H1 (cell line): ENCODE data around the gene PSKH1. TPM values are rescaled to one million over a fixed set of nuclear protein-coding genes. Genes with fewer than 3 reads are reported as not detected.

Experiments
- CTCF ChIA-PET: fragments of 300-600 bp; sonication (Branson Sonifier 250); formaldehyde crosslinking; loops from one replicate; lab custom pipeline; 2021; ENCODE audit not compliant: partially characterized antibody; lab: Charles Lee
- POLR2A ChIA-PET: fragments of 300-600 bp; sonication (Branson Sonifier 250); formaldehyde crosslinking; loops from one replicate; lab custom pipeline; 2021; ENCODE audit warnings: inconsistent platforms; ENCODE audit not compliant: partially characterized antibody; lab: Charles Lee
- DNase-seq, 2 experiments: peaks; one replicate each; pipeline versions ENCODE4 v3.0.0 to v3.0.0-alpha.2; 2010 to 2022; ENCODE audit warnings: low spot score in 2 of 2, low read depth in 1 of 2, mixed read lengths in 1 of 2
- FAIRE-seq: peaks from 2 replicates; lab custom pipeline; 2011; peaks lifted over from hg19 to GRCh38; lab: Jason Lieb, UNC
- H2AFZ ChIP-seq: 2 replicates; pipeline ENCODE4 v1.8.1; 2012; ENCODE audit warnings: low read length, inconsistent platforms
- H2AK5ac ChIP-seq: 2 replicates; pipeline ENCODE4 v1.6.1; 2013; ENCODE audit warnings: low read depth, low read length
- H2BK120ac ChIP-seq: replicated peaks from 2 replicates; pipeline ENCODE3; 2013; ENCODE audit warnings: low read depth, low read length, inconsistent platforms
- H2BK12ac ChIP-seq: 2 replicates; pipeline ENCODE4 v1.6.1; 2013; ENCODE audit warnings: low read depth, low read length
- H2BK15ac ChIP-seq: 2 replicates; pipeline ENCODE4 v1.6.1; 2013; ENCODE audit warnings: low read length
- H2BK20ac ChIP-seq: 2 replicates; pipeline ENCODE4 v1.6.1; 2013; ENCODE audit warnings: low read length
- H2BK5ac ChIP-seq: 2 replicates; pipeline ENCODE4 v1.6.1; 2013; ENCODE audit warnings: low read depth, low read length
- H3K14ac ChIP-seq: 2 replicates; pipeline ENCODE4 v1.6.1; 2013; ENCODE audit warnings: inconsistent platforms; ENCODE audit not compliant: insufficient read length
- H3K18ac ChIP-seq: 2 replicates; pipeline ENCODE4 v1.6.1; 2013; ENCODE audit warnings: low read length; ENCODE audit errors: extremely low read depth
- H3K23ac ChIP-seq: 2 replicates; pipeline ENCODE4 v1.6.1; 2013; ENCODE audit warnings: inconsistent platforms; ENCODE audit not compliant: insufficient read length
- H3K23me2 ChIP-seq: 2 replicates; pipeline ENCODE4 v1.6.1; 2013; ENCODE audit warnings: low read depth, low read length
- H3K27ac ChIP-seq: 2 replicates; pipeline ENCODE4 v1.6.1; 2011; ENCODE audit warnings: low read depth, low read length, inconsistent platforms
- H3K27me3 ChIP-seq, 4 experiments: replicated peaks in 1 of 4; 1 replicate in 1 of 4; 2 replicates in 3 of 4; pipeline versions ENCODE4 v1.6.1 to v1.8.1; 2011 to 2013; ENCODE audit warnings: low read length in 3 of 4, mild to moderate bottlenecking in 3 of 4, inconsistent platforms in 2 of 4, mixed read lengths in 2 of 4, moderate library complexity in 1 of 4; ENCODE audit not compliant: control insufficient read depth in 3 of 4, insufficient read depth in 3 of 4; ENCODE audit errors: extremely low read depth in 1 of 4
- H3K36me3 ChIP-seq, 4 experiments: 2 replicates each; pipeline versions ENCODE4 v1.6.1 to v1.8.1; 2011 to 2013; ENCODE audit warnings: mild to moderate bottlenecking in 4 of 4, low read length in 3 of 4, moderate library complexity in 2 of 4, control low read depth in 1 of 4, inconsistent platforms in 1 of 4; ENCODE audit not compliant: insufficient read depth in 4 of 4, control insufficient read depth in 2 of 4
- H3K4ac ChIP-seq: replicated peaks from 2 replicates; pipeline ENCODE3; 2013; ENCODE audit warnings: low read length, low read depth, mixed read lengths, inconsistent platforms; ENCODE audit not compliant: insufficient read length
- H3K4me1 ChIP-seq, 4 experiments: replicated peaks in 1 of 4; 1 replicate in 1 of 4; 2 replicates in 3 of 4; pipeline versions ENCODE4 v1.6.1 to v1.8.1; 2011 to 2013; ENCODE audit warnings: low read length in 3 of 4, inconsistent platforms in 2 of 4, mixed read lengths in 1 of 4; ENCODE audit not compliant: insufficient read depth in 4 of 4, control insufficient read depth in 3 of 4
- H3K4me2 ChIP-seq, 2 experiments: 2 replicates each; pipeline versions ENCODE4 v1.6.1 to v1.8.1; 2011 to 2013; ENCODE audit warnings: low read depth in 2 of 2, low read length in 2 of 2, control low read depth in 1 of 2, inconsistent platforms in 1 of 2, mild to moderate bottlenecking in 1 of 2; ENCODE audit not compliant: insufficient read depth in 1 of 2
- H3K4me3 ChIP-seq, 4 experiments: fragments of 200-600, 300-600 bp in 1 of 4; sonication (generic), shearing (Covaris generic), sonication (Bioruptor Twin) in 1 of 4; 2 replicates each; pipeline versions ENCODE4 v1.5.1 to v1.8.1; 2011 to 2016; ENCODE audit warnings: low read length in 4 of 4, low read depth in 3 of 4, control low read depth in 2 of 4, inconsistent platforms in 2 of 4, mild to moderate bottlenecking in 2 of 4, mixed read lengths in 1 of 4, moderate library complexity in 1 of 4; ENCODE audit not compliant: insufficient read depth in 2 of 4; ENCODE audit errors: extremely low read depth in 1 of 4
- H3K56ac ChIP-seq: replicated peaks from 2 replicates; pipeline ENCODE3; 2013; ENCODE audit warnings: low read depth, mild to moderate bottlenecking, mixed read lengths, low read length, inconsistent platforms; ENCODE audit not compliant: insufficient read length
- H3K79me1 ChIP-seq: 2 replicates; pipeline ENCODE4 v1.6.1; 2013; ENCODE audit warnings: low read depth, low read length, control low read depth
- H3K79me2 ChIP-seq, 2 experiments: 2 replicates each; pipeline versions ENCODE4 v1.6.1 to v1.8.1; 2012 to 2013; ENCODE audit warnings: low read length in 2 of 2, mild to moderate bottlenecking in 2 of 2, inconsistent platforms in 1 of 2; ENCODE audit not compliant: insufficient read depth in 2 of 2, control insufficient read depth in 1 of 2
- H3K9ac ChIP-seq, 4 experiments: replicated peaks in 1 of 4; 1 replicate in 1 of 4; 2 replicates in 3 of 4; pipeline versions ENCODE4 v1.6.1 to v1.8.1; 2011 to 2013; ENCODE audit warnings: low read depth in 3 of 4, low read length in 3 of 4, control low read depth in 2 of 4, mild to moderate bottlenecking in 2 of 4, moderate library complexity in 2 of 4, inconsistent platforms in 1 of 4; ENCODE audit errors: extremely low read depth in 1 of 4
- H3K9me3 ChIP-seq, 2 experiments: 2 replicates each; pipeline versions ENCODE4 v1.6.1 to v1.8.1; 2012 to 2013; ENCODE audit warnings: mild to moderate bottlenecking in 2 of 2, moderate library complexity in 2 of 2, control low read depth in 1 of 2, inconsistent platforms in 1 of 2, low read depth in 1 of 2, low read length in 1 of 2, mixed read lengths in 1 of 2; ENCODE audit not compliant: insufficient read depth in 2 of 2
- H4K20me1 ChIP-seq, 2 experiments: replicated peaks in 1 of 2; 2 replicates each; pipeline versions ENCODE3 to v1.8.1; 2011 to 2013; ENCODE audit warnings: inconsistent platforms in 2 of 2, low read length in 2 of 2, mild to moderate bottlenecking in 1 of 2; ENCODE audit not compliant: insufficient read depth in 2 of 2, control insufficient read depth in 1 of 2
- H4K5ac ChIP-seq: 2 replicates; pipeline ENCODE4 v1.6.1; 2013; ENCODE audit warnings: low read length, low read depth, mixed read lengths, inconsistent platforms; ENCODE audit not compliant: insufficient read length
- H4K8ac ChIP-seq: 2 replicates; pipeline ENCODE4 v1.8.0; 2013; ENCODE audit warnings: mild to moderate bottlenecking, moderate library complexity, low read length, inconsistent platforms; ENCODE audit not compliant: insufficient read depth; ENCODE audit errors: extremely low read depth
- H4K91ac ChIP-seq: replicated peaks from 2 replicates; pipeline ENCODE3; 2013; ENCODE audit warnings: low read length, mixed read lengths, inconsistent platforms; ENCODE audit not compliant: insufficient read length
- POLR2AphosphoS5 ChIP-seq: IDR thresholded peaks from 2 replicates; pipeline ENCODE4 v1.6.1; 2011; ENCODE audit warnings: low read depth, low read length
- SIX5 ChIP-seq: IDR thresholded peaks from 2 replicates; pipeline ENCODE4 v1.6.1; 2011; ENCODE audit warnings: mild to moderate bottlenecking, low read depth, low read length
- WGBS, 2 experiments: shearing (Covaris generic) in 1 of 2; methylation state at CpG; one replicate each; pipeline versions ENCODE4 v1.1.6 to v1.1.7; 2013 to 2015; ENCODE audit warnings: low lambda C conversion rate in 2 of 2, mixed read lengths in 2 of 2, inconsistent platforms in 1 of 2, low coverage in 1 of 2, missing lambda C conversion rate in 1 of 2; ENCODE audit not compliant: insufficient replicate concordance in 2 of 2, insufficient coverage in 1 of 2, insufficient read length in 1 of 2; ENCODE audit errors: extremely low coverage in 1 of 2, missing lambda C conversion rate in 1 of 2; 5-methylcytosine and 5-hydroxymethylcytosine counted together
- polyA plus RNA-seq, 7 experiments: library from polyadenylated mRNA; depleted of rRNA in 3 of 7; stranded (reverse) in 5 of 7; unstranded in 2 of 7; fragments of >200 nt in 5 of 7; fragments of 200-250 nt in 2 of 7; gene quantifications; 1 replicate in 5 of 7; 2 replicates in 1 of 7; 4 replicates in 1 of 7; pipeline versions ENCODE4 v1.2.1 to v1.2.3, GENCODE V29; 2011 to 2013; ENCODE audit warnings: missing spikeins in 2 of 7, mixed read lengths in 2 of 7
- total RNA-seq: library from RNA; stranded (reverse); fragmentation: NEBNext Ultra II Directional; extraction: Animal tissue kit (Norgen Biotek cat#: 25700); gene quantifications from 2 replicates; pipeline ENCODE4 v1.2.1, GENCODE V29; 2021
- TF ChIP-seq, protein P1 (sequence below): IDR thresholded peaks from 2 replicates; pipeline ENCODE4 v1.6.1; 2011; ENCODE audit warnings: low read depth, mild to moderate bottlenecking, low read length; ENCODE audit not compliant: insufficient read depth

Gene PSKH1
- total and polyA plus RNA-seq, 2 of the 8 experiments (the other 6 are each of a cell fraction or from before 2014, with no cell fraction given), result 24.8 to 51.0 TPM

DNA sequence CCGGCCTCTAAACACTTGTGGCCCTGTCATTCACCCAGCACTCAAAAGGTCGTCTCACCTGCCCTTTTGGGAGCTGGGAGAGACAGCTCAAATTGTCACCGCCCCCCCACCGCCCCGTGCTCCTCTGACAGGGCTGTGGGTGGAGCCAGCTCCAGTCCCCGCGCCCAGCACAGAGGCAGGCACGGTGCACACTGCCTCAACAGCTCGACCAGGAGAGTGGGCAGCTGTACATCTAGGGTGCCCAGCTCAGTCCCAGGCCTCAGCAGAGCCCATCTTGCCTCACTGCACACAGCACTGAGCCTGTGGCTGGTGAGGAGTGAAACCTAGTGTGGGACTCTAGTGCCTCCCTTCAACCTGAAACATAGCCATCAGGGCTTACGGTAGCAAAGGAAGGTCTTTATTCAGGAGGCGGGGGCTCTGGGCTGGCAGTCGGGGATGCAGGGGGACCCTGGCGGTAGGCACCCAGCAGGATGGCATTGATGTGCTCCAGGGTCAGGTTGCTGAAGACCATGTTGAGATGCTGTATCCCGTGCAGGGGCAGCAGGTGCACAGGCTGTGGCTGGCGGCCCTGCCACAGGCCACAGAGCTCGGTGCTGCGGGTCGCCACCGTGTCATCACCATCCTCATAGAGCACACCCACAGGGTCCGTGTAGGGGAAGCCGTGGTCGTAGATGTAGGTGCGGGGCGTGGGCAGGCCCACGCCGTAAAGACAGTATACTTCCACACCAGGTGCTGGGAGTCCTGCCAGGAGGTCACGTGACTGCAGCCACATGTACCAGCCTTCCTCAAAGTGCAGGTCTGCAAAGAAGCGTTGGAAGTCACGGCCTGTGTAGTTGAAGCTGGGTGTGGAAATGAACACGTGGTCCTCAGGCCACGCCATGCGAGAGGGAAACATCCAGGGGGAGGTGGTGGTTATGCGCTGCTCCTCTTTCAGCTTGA, 46.7 kb downstream of the PSKH1 start:
- H3K56ac ChIP-seq, result no peak overlapping the region
- H3K27ac ChIP-seq, result no peak overlapping the region
- 0 out of 4 replicates have a peak, but pooled peaks cover 0 to 3% of the 10 kb centered on the region in 2 experiments for H3K79me2 ChIP-seq
- POLR2A ChIA-PET, result interaction anchor here (0.6 to 6.8 kb wide), 9 partner anchors 10 to 267 kb away, joined by 3 to 31 read pairs (median 4); partner anchors contain the start of genes CTRL, DDX28 and DUS2
- no peak overlapping the region for H3K4me2 ChIP-seq
- H3K18ac ChIP-seq, result no peak overlapping the region
- H2BK20ac ChIP-seq, result no peak overlapping the region
- H2BK12ac ChIP-seq, result no peak overlapping the region
- peaks cover 18% of the 10 kb centered on the region for H3K23me2 ChIP-seq
- no peak overlapping the region for H3K4ac ChIP-seq
- H3K79me1 ChIP-seq, result peaks cover 4% of the 10 kb centered on the region; the same call in 1 of the 2 replicates
- H2BK5ac ChIP-seq, result no peak overlapping the region; the same call in 1 of the 2 replicates
- H2BK15ac ChIP-seq, result no peak overlapping the region
- H3K9ac ChIP-seq, result no peak overlapping the region
- no peaks in the 10 kb centered on the region for H3K9me3 ChIP-seq
- H4K91ac ChIP-seq, result no peak overlapping the region
- H3K23ac ChIP-seq, result no peak overlapping the region
- FAIRE-seq (no peak), DNase-seq (no peak)
- H3K27me3 ChIP-seq, result no peaks in the 10 kb centered on the region
- no peak overlapping the region for H4K8ac ChIP-seq
- no peak overlapping the region for H2AK5ac ChIP-seq
- no peak overlapping the region for H3K14ac ChIP-seq
- H4K20me1 ChIP-seq, result peaks cover 6 to 24% of the 10 kb centered on the region in 2 experiments
- H3K4me1 ChIP-seq, result peaks cover 0 to 9% (median 4%) of the 10 kb centered on the region in 4 experiments; a peak in 5 of 7 replicates
- CTCF ChIA-PET, result interaction anchor here (1.0 to 27.1 kb wide), 10 partner anchors 8 to 276 kb away, joined by 3 to 623 read pairs (median 6); partner anchors contain the start of genes EDC4, NRN1L, PSKH1 and SLC12A4
- H3K4me3 ChIP-seq, result no peak overlapping the region
- no peak overlapping the region for H2AFZ ChIP-seq
- TF ChIP-seq SIX5 (no peak), POLR2AphosphoS5 (peak; percentile 16; the same call in 1 of the 2 replicates)
- TF ChIP-seq, protein P1, sequence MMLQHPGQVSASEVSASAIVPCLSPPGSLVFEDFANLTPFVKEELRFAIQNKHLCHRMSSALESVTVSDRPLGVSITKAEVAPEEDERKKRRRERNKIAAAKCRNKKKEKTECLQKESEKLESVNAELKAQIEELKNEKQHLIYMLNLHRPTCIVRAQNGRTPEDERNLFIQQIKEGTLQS, result no peak
- no peak overlapping the region for H4K5ac ChIP-seq
- WGBS, 2 experiments, result 90% methylated on average over 31 of the region's 33 CpGs; no CpG with 5 or more reads in 1 of the 2 experiments
- peaks cover 0 to 3% (median 1%) of the 10 kb centered on the region in 4 experiments; a peak in 3 of 8 replicates for H3K36me3 ChIP-seq
- no peak overlapping the region for H2BK120ac ChIP-seq
